SK-N-SH (cell line): ENCODE results near the gene TRIM8. TPM values are rescaled to one million over a fixed set of nuclear protein-coding genes. Genes with fewer than 3 reads are reported as not detected.

Experiments
- CTCF ChIA-PET: fragments of 300-600, 350-600 bp; formaldehyde crosslinking; extraction: SDS; loops from one replicate; lab custom pipeline; 2021; lab: Yijun Ruan, JAX
- POLR2A ChIA-PET: fragments of 350-600 bp; sonication (Branson Sonifier 250); formaldehyde crosslinking; extraction: SDS; loops from one replicate; lab custom pipeline; 2020; ENCODE audit warnings: antibody characterized with exemption, inconsistent platforms; lab: Yijun Ruan, JAX
- DNase-seq: peaks from one replicate; pipeline ENCODE4 v3.0.0; 2012
- H2AFZ ChIP-seq: fragments of 200-600 bp; sonication (generic); 2 replicates; pipeline ENCODE4 v1.8.1; 2016; ENCODE audit warnings: antibody characterized with exemption, mild to moderate bottlenecking, low read depth
- H3F3A ChIP-seq: fragments of 200-600 bp; sonication (generic); replicated peaks from 2 replicates; pipeline ENCODE3; 2016; ENCODE audit warnings: antibody characterized with exemption, mild to moderate bottlenecking; ENCODE audit not compliant: insufficient read depth
- H3K27ac ChIP-seq, 2 experiments: fragments of 200-500 bp in 1 of 2; fragments of 200-600 bp in 1 of 2; sonication (Bioruptor generic) in 1 of 2; sonication (generic), shearing (Covaris generic) in 1 of 2; 2 replicates each; pipeline versions ENCODE4 v1.5.1 to v1.6.1; 2014 to 2016; ENCODE audit warnings: low read depth in 2 of 2, inconsistent platforms in 1 of 2, low read length in 1 of 2, mild to moderate bottlenecking in 1 of 2, mixed read lengths in 1 of 2
- H3K27me3 ChIP-seq: fragments of 200-600 bp; sonication (generic), shearing (Covaris generic); 2 replicates; pipeline ENCODE4 v1.6.1; 2016; ENCODE audit warnings: mixed run types; ENCODE audit not compliant: insufficient read depth
- H3K36me3 ChIP-seq, 2 experiments: fragments of 200-500 bp in 1 of 2; fragments of 200-600 bp in 1 of 2; sonication (Bioruptor generic) in 1 of 2; sonication (generic) in 1 of 2; replicated peaks in 1 of 2; 2 replicates each; pipeline versions ENCODE3 to v1.5.1; 2014 to 2016; ENCODE audit warnings: low read length in 1 of 2, mild to moderate bottlenecking in 1 of 2; ENCODE audit not compliant: insufficient read depth in 2 of 2, control insufficient read depth in 1 of 2
- H3K4me1 ChIP-seq, 2 experiments: fragments of 200-500 bp in 1 of 2; fragments of 200-600 bp in 1 of 2; sonication (Bioruptor generic) in 1 of 2; sonication (generic), shearing (Covaris generic) in 1 of 2; 2 replicates each; pipeline versions ENCODE4 v1.5.1 to v1.6.1; 2014 to 2016; ENCODE audit warnings: low read depth in 1 of 2, low read length in 1 of 2, mixed run types in 1 of 2; ENCODE audit not compliant: insufficient read depth in 2 of 2, control insufficient read depth in 1 of 2
- H3K4me2 ChIP-seq: fragments of 200-600 bp; sonication (generic), shearing (Covaris generic); 2 replicates; pipeline ENCODE4 v1.6.1; 2017; ENCODE audit warnings: mixed run types
- H3K4me3 ChIP-seq, 2 experiments: fragments of 200-500 bp in 1 of 2; fragments of 200-600 bp in 1 of 2; sonication (Bioruptor generic) in 1 of 2; sonication (generic), shearing (Covaris generic) in 1 of 2; 2 replicates each; pipeline versions ENCODE4 v1.5.1 to v1.8.1; 2014 to 2016; ENCODE audit warnings: low read depth in 2 of 2, inconsistent platforms in 1 of 2, low read length in 1 of 2, mild to moderate bottlenecking in 1 of 2, mixed read lengths in 1 of 2, moderate library complexity in 1 of 2
- H3K79me2 ChIP-seq: fragments of 200-600 bp; sonication (generic); 2 replicates; pipeline ENCODE4 v1.8.1; 2017; ENCODE audit warnings: mild to moderate bottlenecking; ENCODE audit not compliant: insufficient read depth
- H3K9ac ChIP-seq: fragments of 200-600 bp; sonication (generic); 2 replicates; pipeline ENCODE4 v1.6.1; 2017; ENCODE audit warnings: mixed run types
- H3K9me2 ChIP-seq: fragments of 200-600 bp; sonication (generic); 2 replicates; pipeline ENCODE4 v1.6.1; 2017; ENCODE audit warnings: mixed run types
- H3K9me3 ChIP-seq: fragments of 200-600 bp; sonication (generic); 2 replicates; pipeline ENCODE4 v1.6.1; 2017; ENCODE audit warnings: mixed run types, mild to moderate bottlenecking, moderate library complexity
- H4K20me1 ChIP-seq: fragments of 200-600 bp; sonication (generic); 2 replicates; pipeline ENCODE4 v1.6.1; 2017; ENCODE audit warnings: mild to moderate bottlenecking, mixed run types; ENCODE audit not compliant: insufficient read depth
- EP300 ChIP-seq, 2 experiments: IDR thresholded peaks; 2 replicates each; pipeline versions ENCODE4 v1.4.0 to v1.6.1; 2012; ENCODE audit warnings: borderline replicate concordance in 1 of 2, low read depth in 1 of 2, low read length in 1 of 2
- FOXM1 ChIP-seq: IDR thresholded peaks from 2 replicates; pipeline ENCODE4 v1.4.0; 2012; ENCODE audit warnings: low read depth, mild to moderate bottlenecking
- GABPA ChIP-seq: IDR thresholded peaks from 2 replicates; pipeline ENCODE4 v1.4.0; 2012; ENCODE audit warnings: low read depth, mild to moderate bottlenecking
- JUND ChIP-seq: IDR thresholded peaks from 2 replicates; pipeline ENCODE4 v1.4.0; 2012
- MEF2A ChIP-seq: IDR thresholded peaks from 2 replicates; pipeline ENCODE4 v1.4.0; 2012; ENCODE audit warnings: low read depth, borderline replicate concordance
- NFIC ChIP-seq: IDR thresholded peaks from 2 replicates; pipeline ENCODE4 v1.4.0; 2012; ENCODE audit warnings: borderline replicate concordance
- RAD21 ChIP-seq: IDR thresholded peaks from 2 replicates; pipeline ENCODE4 v1.6.1; 2012; ENCODE audit warnings: mild to moderate bottlenecking, low read length
- RCOR1 ChIP-seq: fragments of 150-350 bp; IDR thresholded peaks from 2 replicates; pipeline ENCODE4 v1.6.1; 2017; ENCODE audit warnings: antibody characterized with exemption, low read length
- TAF1 ChIP-seq: IDR thresholded peaks from 2 replicates; pipeline ENCODE4 v1.6.1; 2012; ENCODE audit warnings: low read depth, mild to moderate bottlenecking, low read length, moderate library complexity, borderline replicate concordance
- TEAD4 ChIP-seq: IDR thresholded peaks from 2 replicates; pipeline ENCODE4 v1.4.0; 2012; ENCODE audit warnings: mild to moderate bottlenecking, borderline replicate concordance; ENCODE audit not compliant: insufficient read depth
- YY1 ChIP-seq: IDR thresholded peaks from 2 replicates; pipeline ENCODE4 v1.4.0; 2012; ENCODE audit warnings: low read depth, mild to moderate bottlenecking
- WGBS: methylation state at CpG from one replicate; pipeline ENCODE4 v1.1.6; 2017; ENCODE audit warnings: low lambda C conversion rate; 5-methylcytosine and 5-hydroxymethylcytosine counted together
- polyA plus RNA-seq, 3 experiments: library from polyadenylated mRNA; depleted of rRNA; stranded (reverse); fragments of >200 nt; gene quantifications; 2 replicates each; pipeline ENCODE4 v1.2.3, GENCODE V29; 2012
- TF ChIP-seq, protein P1 (sequence below): fragments of 200-600 bp; sonication (generic); IDR thresholded peaks from 2 replicates; pipeline ENCODE4 v1.6.1; 2017; ENCODE audit warnings: antibody characterized with exemption, mild to moderate bottlenecking, moderate library complexity
- TF ChIP-seq, protein P2 (sequence below): IDR thresholded peaks from 2 replicates; pipeline ENCODE4 v1.4.0; 2012; ENCODE audit warnings: low read depth, borderline replicate concordance
- TF ChIP-seq, protein P3 (sequence below): IDR thresholded peaks from 2 replicates; pipeline ENCODE4 v1.4.0; 2012; ENCODE audit warnings: low read depth, borderline replicate concordance

Gene TRIM8
- polyA plus RNA-seq, 1 of the 3 experiments (the other 2 are of a cell fraction) = 108 TPM

DNA sequence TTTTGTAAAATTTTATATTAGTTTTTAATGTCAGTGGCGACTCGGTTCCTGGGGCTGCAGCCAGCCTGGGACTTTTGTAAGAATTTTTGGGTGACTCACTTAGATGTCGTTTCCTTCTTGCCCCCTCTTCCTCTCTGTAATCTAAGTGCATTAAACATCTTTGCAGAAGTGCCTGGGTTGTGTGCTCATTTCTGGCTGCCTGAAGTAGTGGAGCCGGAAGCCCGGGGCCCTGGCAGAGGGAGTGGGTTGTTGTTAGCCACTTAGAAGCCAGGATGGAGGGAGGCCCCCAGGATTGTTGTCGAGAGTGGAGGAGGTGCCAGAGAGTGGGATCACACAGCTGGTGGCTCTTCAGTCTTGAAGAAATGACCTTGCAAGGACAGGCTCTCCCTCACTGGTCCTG lies 11.0 kb upstream of the TRIM8 start (continued):
- TF ChIP-seq, protein P1, sequence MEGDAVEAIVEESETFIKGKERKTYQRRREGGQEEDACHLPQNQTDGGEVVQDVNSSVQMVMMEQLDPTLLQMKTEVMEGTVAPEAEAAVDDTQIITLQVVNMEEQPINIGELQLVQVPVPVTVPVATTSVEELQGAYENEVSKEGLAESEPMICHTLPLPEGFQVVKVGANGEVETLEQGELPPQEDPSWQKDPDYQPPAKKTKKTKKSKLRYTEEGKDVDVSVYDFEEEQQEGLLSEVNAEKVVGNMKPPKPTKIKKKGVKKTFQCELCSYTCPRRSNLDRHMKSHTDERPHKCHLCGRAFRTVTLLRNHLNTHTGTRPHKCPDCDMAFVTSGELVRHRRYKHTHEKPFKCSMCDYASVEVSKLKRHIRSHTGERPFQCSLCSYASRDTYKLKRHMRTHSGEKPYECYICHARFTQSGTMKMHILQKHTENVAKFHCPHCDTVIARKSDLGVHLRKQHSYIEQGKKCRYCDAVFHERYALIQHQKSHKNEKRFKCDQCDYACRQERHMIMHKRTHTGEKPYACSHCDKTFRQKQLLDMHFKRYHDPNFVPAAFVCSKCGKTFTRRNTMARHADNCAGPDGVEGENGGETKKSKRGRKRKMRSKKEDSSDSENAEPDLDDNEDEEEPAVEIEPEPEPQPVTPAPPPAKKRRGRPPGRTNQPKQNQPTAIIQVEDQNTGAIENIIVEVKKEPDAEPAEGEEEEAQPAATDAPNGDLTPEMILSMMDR = no peak
- TF ChIP-seq FOXM1 (no peak), JUND (peak; percentile 53), RCOR1 (no peak), MEF2A (no peak), TEAD4 (no peak), EP300 (IDR thresholded peaks at IDR 0.05; ENCODE audit: borderline replicate concordance in 1 of 2, low read depth in 1 of 2, low read length in 1 of 2) (peak in 1 of 2 experiments; percentile 74; a peak in 1 of 4 replicates)
- TF ChIP-seq, protein P2, sequence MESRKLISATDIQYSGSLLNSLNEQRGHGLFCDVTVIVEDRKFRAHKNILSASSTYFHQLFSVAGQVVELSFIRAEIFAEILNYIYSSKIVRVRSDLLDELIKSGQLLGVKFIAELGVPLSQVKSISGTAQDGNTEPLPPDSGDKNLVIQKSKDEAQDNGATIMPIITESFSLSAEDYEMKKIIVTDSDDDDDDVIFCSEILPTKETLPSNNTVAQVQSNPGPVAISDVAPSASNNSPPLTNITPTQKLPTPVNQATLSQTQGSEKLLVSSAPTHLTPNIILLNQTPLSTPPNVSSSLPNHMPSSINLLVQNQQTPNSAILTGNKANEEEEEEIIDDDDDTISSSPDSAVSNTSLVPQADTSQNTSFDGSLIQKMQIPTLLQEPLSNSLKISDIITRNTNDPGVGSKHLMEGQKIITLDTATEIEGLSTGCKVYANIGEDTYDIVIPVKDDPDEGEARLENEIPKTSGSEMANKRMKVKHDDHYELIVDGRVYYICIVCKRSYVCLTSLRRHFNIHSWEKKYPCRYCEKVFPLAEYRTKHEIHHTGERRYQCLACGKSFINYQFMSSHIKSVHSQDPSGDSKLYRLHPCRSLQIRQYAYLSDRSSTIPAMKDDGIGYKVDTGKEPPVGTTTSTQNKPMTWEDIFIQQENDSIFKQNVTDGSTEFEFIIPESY = no peak
- TF ChIP-seq, all 33 proteins: peak for 9

DNA sequence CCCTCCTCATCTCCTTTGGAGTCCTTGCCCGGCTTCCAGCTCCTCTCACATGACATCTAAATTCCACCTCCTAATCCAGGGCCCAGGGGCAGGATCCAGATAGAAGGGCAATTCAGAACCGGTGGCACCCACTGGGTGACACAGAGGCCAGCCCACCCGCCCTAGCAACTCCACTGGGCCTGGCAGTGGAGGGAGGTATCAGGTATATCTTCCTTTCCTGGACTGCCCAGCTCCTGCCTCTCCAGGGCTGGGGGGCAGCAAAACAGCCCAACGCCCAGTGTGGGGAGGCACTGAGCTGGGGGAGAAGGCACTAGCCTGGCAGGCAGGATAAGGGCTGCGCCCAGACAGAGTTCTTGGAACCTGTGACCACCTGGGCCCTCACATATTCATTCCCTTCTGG lies 10.4 kb upstream of the TRIM8 start:
- DNase-seq = no peak
- Histone ChIP-seq H3K9ac (peak overlapping the region; percentile 61), H4K20me1 (no peaks in the 10 kb centered on the region), H3K27ac (peak overlapping the region; percentile 77 to 91), H3K9me2 (no peaks in the 10 kb centered on the region), H3F3A (peaks cover 33% of the 10 kb centered on the region), H3K9me3 (no peaks in the 10 kb centered on the region), H3K4me3 (0 out of 4 replicates have a peak overlapping the region, but pooled peaks of 1 of the 2 experiments have one; percentile 8), H2AFZ (no peak overlapping the region), H3K4me1 (peaks cover 45 to 62% of the 10 kb centered on the region in 2 experiments; a peak in 3 of 4 replicates), H3K4me2 (peak overlapping the region; percentile 71), H3K79me2 (no peaks in the 10 kb centered on the region), H3K36me3 (peaks cover 0 to 3% of the 10 kb centered on the region in 2 experiments), H3K27me3 (no peaks in the 10 kb centered on the region)
- whole genome bisulfite sequencing = 100% methylated on average over 4 of the region's 5 CpGs
- TF ChIP-seq GABPA (no peak), NFIC (no peak), TAF1 (no peak), RAD21 (no peak), RCOR1 (no peak), YY1 (no peak)
- TF ChIP-seq, protein P2 = no peak
- TF ChIP-seq, protein P1 = no peak
- TF ChIP-seq, protein P3, sequence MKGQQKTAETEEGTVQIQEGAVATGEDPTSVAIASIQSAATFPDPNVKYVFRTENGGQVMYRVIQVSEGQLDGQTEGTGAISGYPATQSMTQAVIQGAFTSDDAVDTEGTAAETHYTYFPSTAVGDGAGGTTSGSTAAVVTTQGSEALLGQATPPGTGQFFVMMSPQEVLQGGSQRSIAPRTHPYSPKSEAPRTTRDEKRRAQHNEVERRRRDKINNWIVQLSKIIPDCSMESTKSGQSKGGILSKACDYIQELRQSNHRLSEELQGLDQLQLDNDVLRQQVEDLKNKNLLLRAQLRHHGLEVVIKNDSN = no peak
- POLR2A ChIA-PET = interaction anchor here (0.6 to 1.2 kb wide), 2 partner anchors 8 to 201 kb away, joined by 3 read pairs; partner anchors contain the start of gene CUEDC2
- CTCF ChIA-PET = no interaction called here
